Testis (tissue), 3 donors: ENCODE measurements around the gene DGAT2. TPM values are rescaled to one million over a fixed set of nuclear protein-coding genes. Genes with fewer than 3 reads are reported as not detected.

Source experiments
- DNase-seq: peaks from one replicate; pipeline ENCODE4 v3.0.0-alpha.2; 2019
- H3K27ac ChIP-seq, 2 donors: fragments of 200-600 bp; sonication (generic); one replicate each; pipeline ENCODE4 v1.5.1; 2019
- H3K27me3 ChIP-seq: fragments of 200-600 bp; sonication (generic); one replicate; pipeline ENCODE4 v1.5.1; 2019
- H3K36me3 ChIP-seq: fragments of 200-600 bp; sonication (generic); one replicate; pipeline ENCODE4 v1.5.1; 2017; ENCODE audit warnings: low read depth; ENCODE audit errors: missing control alignments
- H3K4me1 ChIP-seq: fragments of 200-600 bp; sonication (generic); one replicate; pipeline ENCODE4 v1.5.1; 2019
- H3K4me3 ChIP-seq, 2 donors: fragments of 200-600 bp; sonication (generic); one replicate each; pipeline ENCODE4 v1.5.1; 2017 to 2019
- H3K9me3 ChIP-seq: fragments of 200-600 bp; sonication (generic); one replicate; pipeline ENCODE4 v1.5.1; 2017
- CTCF ChIP-seq, 3 experiments: fragments of 450-650 bp in 2 of 3; fragments of 200-600 bp in 1 of 3; sonication (generic) in 1 of 3; IDR thresholded peaks; one replicate each; pipeline ENCODE4 v1.5.1; 2016 to 2019; ENCODE audit warnings: antibody characterized with exemption in 3 of 3, mild to moderate bottlenecking in 2 of 3, moderate library complexity in 1 of 3
- POLR2A ChIP-seq: fragments of 450-650 bp; IDR thresholded peaks from one replicate; pipeline ENCODE4 v1.6.1; 2017; ENCODE audit warnings: antibody characterized with exemption, mild to moderate bottlenecking, moderate library complexity
- WGBS, 2 donors: methylation state at CpG; one replicate each; pipeline ENCODE4 v1.1.5; 2018; 5-methylcytosine and 5-hydroxymethylcytosine counted together
- intact Hi-C: fragments of 100-400 bp; cut with DNase I; formaldehyde crosslinking; loops from one replicate; pipeline ENCODE4 v1.15.1; 2023; ENCODE audit warnings: low total_unique reads
- polyA plus RNA-seq: library from polyadenylated mRNA; stranded (reverse); fragments of 350-450 nt; fragmentation: Illumina TruSeq; extraction: RNeasy Lipid Tissue Mini Kit (QIAGEN cat#74804); gene quantifications from one replicate; pipeline ENCODE4 v1.2.3, GENCODE V29; 2014; ENCODE audit warnings: low read depth, low replicate concordance; ENCODE audit not compliant: insufficient read depth
- total RNA-seq, 2 donors: library from RNA; depleted of rRNA; stranded (reverse); fragments of >200 nt; gene quantifications; one replicate each; pipeline ENCODE4 v1.2.3, GENCODE V29; 2016

Gene DGAT2
- total and polyA plus RNA-seq, 3 donors from 2014 or later = 40.9 to 77.6 (median 54.6) TPM

- TF ChIP-seq CTCF (IDR thresholded peaks at IDR 0.05) = no peak
- no peak for TF ChIP-seq POLR2A
- no peaks in the 10 kb centered on the region for H3K36me3 ChIP-seq
Observed at GRCh38 chr11:75815345-75816168, 47.0 kb downstream of the DGAT2 start.

GRCh38 chr11:75816561-75817239 lies 48.1 kb downstream of the DGAT2 start:
- no peak for DNase-seq
- H3K36me3 ChIP-seq = no peaks in the 10 kb centered on the region
- no peaks in the 10 kb centered on the region for H3K27me3 ChIP-seq
- intact Hi-C loops = no loop called here
- H3K4me3 ChIP-seq = peak overlapping the region in 1 of 2 donors; percentile 95
- WGBS, 2 donors = 14 to 26% methylated on average over 6 of the region's 6 CpGs
- H3K9me3 ChIP-seq = no peaks in the 10 kb centered on the region
- no peak overlapping the region for H3K27ac ChIP-seq
- H3K4me1 ChIP-seq = peaks cover 23% of the 10 kb centered on the region
- TF ChIP-seq CTCF (IDR thresholded peaks at IDR 0.05) (no peak), POLR2A (no peak)

More at GRCh38 chr11:75815345-75816168, 47.0 kb downstream of the DGAT2 start:
- Histone ChIP-seq H3K4me3 (peak overlapping the region; percentile 95 to 99), H3K27ac (peak overlapping the region; percentile 89 to 95), H3K9me3 (no peaks in the 10 kb centered on the region), H3K27me3 (no peaks in the 10 kb centered on the region), H3K4me1 (peaks cover 23% of the 10 kb centered on the region)
- intact Hi-C loops = no loop called here
- peak; percentile 40 for DNase-seq
- 1% methylated on average over 14 to 59 of the region's 60 CpGs for WGBS, 2 donors

- intact Hi-C loops = no loop called here
- Histone ChIP-seq H3K27ac (no peak overlapping the region), H3K36me3 (no peaks in the 10 kb centered on the region), H3K9me3 (no peaks in the 10 kb centered on the region), H3K4me3 (no peak overlapping the region), H3K27me3 (no peaks in the 10 kb centered on the region), H3K4me1 (peaks cover 16% of the 10 kb centered on the region)
- TF ChIP-seq POLR2A = no peak
- no peak for TF ChIP-seq CTCF (IDR thresholded peaks at IDR 0.05)
- 50 to 100% methylated on average over 1 of the region's 1 CpG for WGBS, 2 donors
- no peak for DNase-seq
Observed at GRCh38 chr11:75820645-75821044, 52.1 kb downstream of the DGAT2 start.

- whole genome bisulfite sequencing, 2 donors = 73 to 93% methylated on average over 5 of the region's 5 CpGs
- H3K9me3 ChIP-seq = no peaks in the 10 kb centered on the region
- H3K4me1 ChIP-seq = peaks cover 17% of the 10 kb centered on the region
- H3K4me3 ChIP-seq = no peak overlapping the region
- H3K27ac ChIP-seq = no peak overlapping the region
- H3K36me3 ChIP-seq = no peaks in the 10 kb centered on the region
- no peak for TF ChIP-seq POLR2A
- TF ChIP-seq CTCF (IDR thresholded peaks at IDR 0.05) = no peak
- no peak for DNase-seq
- intact Hi-C loops = no loop called here
- H3K27me3 ChIP-seq = no peaks in the 10 kb centered on the region
Observed at GRCh38 chr11:75821202-75821601, 52.6 kb downstream of the DGAT2 start.
